Gastrocnemius medialis (tissue), 4 donors: Measurements from ENCODE around the gene KIF2A. TPM values are rescaled to one million over a fixed set of nuclear protein-coding genes. Genes with fewer than 3 reads are reported as not detected.

Experiments used
- ATAC-seq, 2 donors: fragments of 150-250 bp; one replicate each; pipeline ENCODE4 v1.9.1; 2016
- DNase-seq, 2 donors: peaks; one replicate each; pipeline ENCODE4 v3.0.0-alpha.2; 2019
- H3K27ac ChIP-seq, 4 donors: fragments of 200-600 bp; sonication (generic); 1 replicate in 1 of 4; 2 replicates in 3 of 4; pipeline ENCODE4 v1.5.1; 2016 to 2018; ENCODE audit warnings: mild to moderate bottlenecking in 2 of 4, moderate library complexity in 1 of 4
- H3K27me3 ChIP-seq, 3 donors: fragments of 200-600 bp; sonication (generic) in 2 of 3; 1 replicate in 1 of 3; 2 replicates in 2 of 3; pipeline versions ENCODE4 v1.5.1 to v1.6.0; 2016 to 2019; ENCODE audit warnings: mild to moderate bottlenecking in 1 of 3, moderate library complexity in 1 of 3
- H3K36me3 ChIP-seq, 2 donors: fragments of 200-600 bp; sonication (generic) in 1 of 2; one replicate each; pipeline ENCODE4 v1.5.1; 2017 to 2018
- H3K4me1 ChIP-seq, 2 donors: fragments of 200-600 bp; sonication (generic) in 1 of 2; one replicate each; pipeline ENCODE4 v1.5.1; 2016 to 2017; ENCODE audit warnings: mild to moderate bottlenecking in 2 of 2
- H3K4me3 ChIP-seq, 4 donors: fragments of 200-600 bp; sonication (generic) in 3 of 4; 1 replicate in 1 of 4; 2 replicates in 3 of 4; pipeline ENCODE4 v1.5.1; 2016 to 2019; ENCODE audit warnings: mild to moderate bottlenecking in 2 of 4
- H3K9me3 ChIP-seq, 3 donors: fragments of 200-600 bp; sonication (generic) in 2 of 3; 1 replicate in 1 of 3; 2 replicates in 2 of 3; pipeline ENCODE4 v1.5.1; 2016 to 2019
- CTCF ChIP-seq, 5 experiments: fragments of 450-650 bp in 3 of 5; fragments of 200-600 bp in 2 of 5; sonication (generic) in 2 of 5; IDR thresholded peaks in 4 of 5; conservative IDR thresholded peaks in 1 of 5; 1 replicate in 4 of 5; 2 replicates in 1 of 5; pipeline ENCODE4 v1.5.1; 2016 to 2019; ENCODE audit warnings: antibody characterized with exemption in 5 of 5, mild to moderate bottlenecking in 3 of 5, moderate library complexity in 3 of 5
- POLR2A ChIP-seq, 2 donors: fragments of 450-650 bp; IDR thresholded peaks; one replicate each; pipeline ENCODE4 v1.6.1; 2017; ENCODE audit warnings: antibody characterized with exemption in 2 of 2, mild to moderate bottlenecking in 2 of 2, moderate library complexity in 2 of 2
- in situ Hi-C, 4 donors: fragments of 200-750 bp; cut with MboI; loops; one replicate each; pipeline versions ENCODE4 v1.15.0 to v1.8.0; 2017; ENCODE audit warnings: low sequenced_read_pairs in 4 of 4
- intact Hi-C: fragments of 100-400 bp; cut with DNase I; formaldehyde crosslinking; loops from one replicate; pipeline ENCODE4 v1.15.1; 2023; ENCODE audit warnings: low total_unique reads
- total RNA-seq, 4 donors: library from RNA; depleted of rRNA; stranded (reverse); fragments of >200 nt; gene quantifications; one replicate each; pipeline versions ENCODE4 v1.1.0 to v1.2.3, GENCODE V29; 2016

KIF2A gene
- total RNA-seq, 4 donors from 2014 or later = 7.5 to 14.2 (median 11.8) TPM

DNA sequence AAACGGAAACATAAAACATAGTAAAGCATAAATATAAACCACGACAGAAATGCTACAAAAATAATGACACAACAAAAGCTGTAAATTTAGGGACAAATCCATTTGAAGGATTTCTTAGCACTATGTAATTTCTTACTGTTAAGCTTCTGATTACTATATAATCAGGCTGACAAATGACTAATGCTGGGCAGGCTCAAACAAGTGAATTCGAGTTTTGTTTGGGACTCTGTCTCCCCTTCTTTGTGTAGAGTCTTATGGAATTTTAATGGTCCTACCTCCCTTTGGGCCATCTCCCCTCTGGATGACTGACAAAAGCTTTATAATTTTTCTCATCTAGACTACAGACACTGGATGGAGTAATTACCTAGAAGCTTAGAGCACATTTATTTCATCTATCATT lies 24.6 kb upstream of the KIF2A start:
- no peak for ATAC-seq
- in situ Hi-C loops = no loop called here
- intact Hi-C loops = no loop called here

DNA sequence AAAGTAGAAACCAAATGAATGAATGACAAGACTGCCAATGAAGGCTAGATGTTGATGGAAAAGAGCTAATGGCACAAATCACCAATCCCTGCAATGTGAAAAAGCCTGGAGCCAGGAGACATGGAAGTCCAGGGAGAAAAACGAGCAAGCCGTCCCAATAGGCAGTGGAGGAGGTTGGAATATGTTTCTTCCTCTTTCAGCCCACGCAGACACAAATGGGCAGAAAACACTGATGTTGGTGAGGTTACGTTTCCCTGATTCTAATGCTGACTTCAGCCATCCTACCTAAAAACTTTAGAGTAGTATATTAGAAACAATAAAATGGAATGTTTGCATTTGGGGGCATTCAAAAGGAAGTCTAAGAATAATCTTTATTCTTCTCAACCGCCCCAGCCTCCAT lies 23.9 kb upstream of the KIF2A start:
- ATAC-seq (no peak), DNase-seq (no peak)
- TF ChIP-seq CTCF (IDR thresholded peaks at IDR 0.05 in 4 of 5, conservative IDR thresholded peaks at IDR 0.05 in 1 of 5) (no peak), POLR2A (IDR thresholded peaks at IDR 0.05) (no peak)
- Histone ChIP-seq H3K4me3 (no peak overlapping the region), H3K36me3 (no peaks in the 10 kb centered on the region), H3K27me3 (no peaks in the 10 kb centered on the region), H3K9me3 (no peaks in the 10 kb centered on the region), H3K4me1 (no peaks in the 10 kb centered on the region), H3K27ac (no peak overlapping the region)
- in situ Hi-C loops (no loop called here), intact Hi-C loops (no loop called here)

More for the DNA sequence above, 24.6 kb upstream of the KIF2A start:
- TF ChIP-seq POLR2A (IDR thresholded peaks at IDR 0.05) (no peak), CTCF (IDR thresholded peaks at IDR 0.05 in 4 of 5, conservative IDR thresholded peaks at IDR 0.05 in 1 of 5) (no peak)
- no peaks in the 10 kb centered on the region for H3K36me3 ChIP-seq
- H3K9me3 ChIP-seq = no peaks in the 10 kb centered on the region
- H3K27me3 ChIP-seq = no peaks in the 10 kb centered on the region
- no peak overlapping the region for H3K27ac ChIP-seq
- DNase-seq = no peak
- H3K4me1 ChIP-seq = no peaks in the 10 kb centered on the region
- no peak overlapping the region for H3K4me3 ChIP-seq

DNA sequence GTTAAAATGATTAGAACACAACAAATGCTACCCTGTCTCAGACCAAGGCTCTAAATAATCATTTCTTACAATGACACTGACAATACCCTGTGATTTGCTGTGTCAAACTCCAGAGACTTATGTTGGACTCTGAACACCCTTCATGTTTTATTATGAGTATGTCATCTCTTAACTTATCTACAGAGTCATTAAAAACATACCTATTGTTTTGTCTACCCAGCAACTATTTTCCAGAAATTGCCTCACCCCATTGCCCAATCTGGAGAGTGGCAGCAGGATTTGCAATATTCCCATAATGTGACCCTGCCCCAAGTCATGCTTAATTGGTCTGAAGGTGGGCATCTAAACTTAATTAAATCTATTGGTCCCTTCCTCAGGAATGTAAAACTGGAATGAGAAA lies 23.0 kb upstream of the KIF2A start:
- Histone ChIP-seq H3K9me3 (no peaks in the 10 kb centered on the region), H3K27ac (no peak overlapping the region), H3K36me3 (no peaks in the 10 kb centered on the region), H3K4me1 (no peaks in the 10 kb centered on the region), H3K4me3 (no peak overlapping the region), H3K27me3 (no peaks in the 10 kb centered on the region)
- DNase-seq (no peak), ATAC-seq (no peak)
- in situ Hi-C loops (no loop called here), intact Hi-C loops (no loop called here)
- TF ChIP-seq POLR2A (IDR thresholded peaks at IDR 0.05) (no peak), CTCF (IDR thresholded peaks at IDR 0.05 in 4 of 5, conservative IDR thresholded peaks at IDR 0.05 in 1 of 5) (no peak)

DNA sequence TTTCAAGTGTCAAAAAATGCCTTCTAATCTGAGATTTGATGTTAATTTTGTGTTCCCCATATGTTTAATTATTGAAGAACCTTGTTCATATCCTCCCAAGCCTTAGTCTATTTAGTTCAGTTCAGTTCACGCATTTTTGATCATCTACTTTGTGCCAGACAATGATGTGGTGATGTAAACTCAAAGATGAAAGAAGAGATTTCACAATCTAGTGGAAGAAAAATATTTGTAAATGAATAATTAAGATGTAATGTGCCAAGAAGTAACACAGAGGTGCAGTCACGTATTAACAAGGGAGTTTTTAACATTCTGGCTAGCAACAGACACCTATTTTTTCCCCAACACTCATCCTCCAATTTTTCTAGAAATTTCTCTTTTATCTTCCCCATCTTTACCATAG lies 22.1 kb upstream of the KIF2A start:
- Histone ChIP-seq H3K9me3 (no peaks in the 10 kb centered on the region), H3K27me3 (no peaks in the 10 kb centered on the region), H3K4me3 (no peak overlapping the region), H3K27ac (no peak overlapping the region), H3K4me1 (no peaks in the 10 kb centered on the region), H3K36me3 (no peaks in the 10 kb centered on the region)
- intact Hi-C loops (no loop called here), in situ Hi-C loops (no loop called here)
- TF ChIP-seq CTCF (IDR thresholded peaks at IDR 0.05 in 4 of 5, conservative IDR thresholded peaks at IDR 0.05 in 1 of 5) = no peak
- TF ChIP-seq POLR2A (IDR thresholded peaks at IDR 0.05) = no peak
- no peak for ATAC-seq
- DNase-seq = no peak
